SHP77 (cell line): ENCODE results near the gene ASTE1.
A peak's percentile ranks its signal among the peaks of the same experiment; 100 is the strongest.
"Not testable (repeated sequence)": the region's sequence is repeated elsewhere in the genome, so short reads cannot be mapped to it uniquely, and the experiment has no call there.

ENCODE experiments used
- DNase-seq, 2 experiments: peaks; one replicate each; lab custom pipeline; 2025; lab: John Stamatoyannopoulos, UW

The ASTE1 gene, protein sequence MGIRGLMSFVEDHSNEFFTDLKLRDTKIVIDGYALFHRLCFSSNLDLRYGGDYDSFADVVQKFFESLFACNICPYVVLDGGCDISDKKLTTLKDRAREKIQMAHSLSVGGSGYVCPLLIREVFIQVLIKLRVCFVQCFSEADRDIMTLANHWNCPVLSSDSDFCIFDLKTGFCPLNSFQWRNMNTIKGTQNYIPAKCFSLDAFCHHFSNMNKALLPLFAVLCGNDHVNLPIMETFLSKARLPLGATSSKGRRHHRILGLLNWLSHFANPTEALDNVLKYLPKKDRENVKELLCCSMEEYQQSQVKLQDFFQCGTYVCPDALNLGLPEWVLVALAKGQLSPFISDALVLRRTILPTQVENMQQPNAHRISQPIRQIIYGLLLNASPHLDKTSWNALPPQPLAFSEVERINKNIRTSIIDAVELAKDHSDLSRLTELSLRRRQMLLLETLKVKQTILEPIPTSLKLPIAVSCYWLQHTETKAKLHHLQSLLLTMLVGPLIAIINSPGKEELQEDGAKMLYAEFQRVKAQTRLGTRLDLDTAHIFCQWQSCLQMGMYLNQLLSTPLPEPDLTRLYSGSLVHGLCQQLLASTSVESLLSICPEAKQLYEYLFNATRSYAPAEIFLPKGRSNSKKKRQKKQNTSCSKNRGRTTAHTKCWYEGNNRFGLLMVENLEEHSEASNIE

DNA sequence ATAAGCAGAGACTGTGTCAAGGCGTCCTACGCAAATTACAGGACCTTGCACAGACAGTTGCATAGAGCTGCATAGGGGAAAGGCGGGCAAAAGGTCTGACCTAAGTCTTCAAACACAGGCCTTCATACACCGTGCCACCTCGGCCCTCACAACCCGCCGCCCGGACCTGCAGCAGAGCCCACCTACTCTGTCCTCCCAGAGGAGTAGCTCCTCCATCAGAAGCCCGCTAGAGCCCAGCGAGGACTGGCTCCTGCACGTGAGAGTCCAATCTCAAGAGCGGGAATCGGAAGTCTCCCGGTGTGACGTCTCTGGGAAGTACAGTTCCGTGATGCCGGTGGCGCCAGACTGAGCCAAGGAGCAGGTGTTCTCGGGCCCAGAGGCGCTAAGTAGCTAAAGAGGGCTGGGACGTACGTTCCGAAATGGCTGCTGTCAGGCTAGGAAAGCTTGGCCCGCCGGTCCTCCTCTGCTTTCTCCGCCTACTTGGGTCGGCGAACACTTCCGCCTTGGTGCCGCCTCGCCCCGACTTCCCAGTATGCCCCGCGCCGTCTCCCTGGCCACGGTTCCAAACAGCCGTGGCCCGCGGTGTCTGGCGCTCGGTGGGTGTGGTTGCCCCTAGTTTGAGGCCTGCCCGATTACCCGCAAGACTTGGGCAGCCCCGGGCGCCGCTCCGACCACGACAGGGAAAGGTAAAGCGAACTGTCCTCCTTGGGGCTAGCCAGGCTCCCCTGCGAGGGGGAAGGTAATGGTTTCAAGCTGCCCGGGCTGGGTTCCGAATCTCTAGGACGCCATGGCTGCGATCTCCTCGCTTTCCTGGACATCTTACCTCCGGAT lies at the start of gene ASTE1, which contains the start of gene NEK11:
TSS of gene ASTE1 (minus strand) at position 505 of the 831 bp plus-strand sequence. CDS start 1,519 bp downstream, outside the sequence.
TSS of gene NEK11 (plus strand) at position 557 of the 831 bp plus-strand sequence. CDS start 2,832 bp downstream, outside the sequence.
- DNase-seq: peak; percentile 86 to 92

DNA sequence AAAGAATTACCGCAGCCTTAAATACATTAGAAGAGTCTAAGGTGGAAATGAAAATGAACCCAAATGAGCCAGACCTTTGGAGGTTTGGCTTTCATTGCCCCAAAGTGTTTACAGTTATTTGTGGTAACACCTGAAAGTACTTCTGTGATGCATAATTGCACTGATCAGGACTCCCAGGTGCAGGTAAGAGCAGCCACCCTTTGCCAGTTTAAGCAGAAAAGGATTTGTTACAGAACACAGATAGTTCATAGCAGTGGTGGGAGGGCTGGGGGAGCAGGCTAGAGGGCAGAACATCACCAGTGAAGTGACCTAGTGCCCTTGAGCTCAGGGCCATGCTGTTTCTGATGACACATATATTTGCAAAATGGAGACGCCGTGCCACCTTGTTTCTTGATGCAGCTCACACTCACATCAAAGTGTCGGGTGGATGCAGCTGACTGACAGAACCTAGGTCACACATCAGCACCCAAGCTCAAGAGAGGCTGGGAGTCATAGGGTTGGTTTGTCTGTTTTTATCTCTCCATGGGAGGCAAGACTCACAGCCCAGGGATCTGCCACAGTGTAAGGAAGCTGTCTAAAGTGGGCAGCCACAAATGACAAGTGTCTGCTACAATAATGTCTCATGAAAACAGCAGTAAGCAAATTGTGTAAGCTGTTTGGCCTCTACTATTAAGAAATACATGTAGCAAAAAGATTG lies 49.2 kb upstream of the ASTE1 start:
- no peak for DNase-seq

DNA sequence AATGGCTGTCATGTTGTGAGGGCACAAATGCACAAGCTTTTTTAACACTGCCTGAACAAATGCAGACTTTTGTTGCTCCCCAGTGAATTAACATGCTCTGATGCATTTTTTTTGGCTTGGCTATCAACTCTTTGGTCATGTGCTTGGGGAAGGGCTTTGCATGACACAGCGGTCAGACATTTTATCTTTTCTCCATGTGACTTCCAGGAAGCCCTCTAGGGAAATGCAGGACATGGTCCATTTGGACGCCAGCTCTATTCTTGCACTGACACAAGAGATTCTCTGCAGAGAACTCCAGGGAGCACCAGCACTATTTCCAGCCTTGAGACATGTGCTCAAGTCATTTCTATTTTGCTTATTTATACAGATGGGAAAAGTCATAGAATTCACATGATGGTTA lies 46.2 kb upstream of the ASTE1 start:
- no peak for DNase-seq

DNA sequence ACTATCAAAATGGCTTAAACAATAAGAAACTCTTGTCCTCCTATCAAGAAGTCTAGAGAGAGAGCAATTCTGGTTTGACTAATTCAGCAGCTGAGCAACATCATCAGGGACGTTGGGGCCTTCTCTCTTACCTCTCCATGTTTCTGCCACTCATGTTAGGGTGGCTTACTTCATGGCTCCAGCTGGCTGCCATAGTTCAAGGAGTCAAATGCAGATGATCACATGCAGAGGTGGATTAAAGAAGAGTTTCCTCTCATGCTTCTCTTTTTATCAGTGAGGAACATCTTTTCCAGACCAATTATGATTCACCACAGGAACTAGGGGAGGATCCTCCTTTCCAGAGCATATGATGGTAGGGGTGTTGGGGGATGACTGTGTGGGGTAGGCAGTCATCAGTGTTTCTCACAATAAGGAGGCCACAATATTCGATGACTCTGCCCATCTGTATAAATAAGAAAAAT lies 45.5 kb upstream of the ASTE1 start:
- no peak for DNase-seq

DNA sequence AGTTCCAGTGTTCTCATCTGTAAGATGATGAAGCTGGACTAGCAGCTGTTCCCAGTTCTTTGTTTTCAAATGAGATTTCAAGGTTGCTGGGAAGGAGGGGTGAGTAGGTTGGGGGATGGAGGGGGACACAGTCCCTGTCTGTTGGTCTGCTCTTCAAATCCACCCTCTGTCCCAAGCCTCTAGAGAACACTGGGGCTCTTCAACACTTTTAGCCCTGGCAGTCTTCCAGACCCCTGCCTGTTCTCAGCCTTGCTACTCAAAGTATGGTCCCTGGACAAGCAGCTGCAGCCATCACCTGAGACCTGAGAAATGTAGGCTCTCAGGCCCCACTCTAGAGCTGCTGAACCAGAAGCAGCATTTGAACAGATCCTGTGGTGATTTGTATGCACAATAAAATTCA lies 41.4 kb upstream of the ASTE1 start:
- no peak for DNase-seq

DNA sequence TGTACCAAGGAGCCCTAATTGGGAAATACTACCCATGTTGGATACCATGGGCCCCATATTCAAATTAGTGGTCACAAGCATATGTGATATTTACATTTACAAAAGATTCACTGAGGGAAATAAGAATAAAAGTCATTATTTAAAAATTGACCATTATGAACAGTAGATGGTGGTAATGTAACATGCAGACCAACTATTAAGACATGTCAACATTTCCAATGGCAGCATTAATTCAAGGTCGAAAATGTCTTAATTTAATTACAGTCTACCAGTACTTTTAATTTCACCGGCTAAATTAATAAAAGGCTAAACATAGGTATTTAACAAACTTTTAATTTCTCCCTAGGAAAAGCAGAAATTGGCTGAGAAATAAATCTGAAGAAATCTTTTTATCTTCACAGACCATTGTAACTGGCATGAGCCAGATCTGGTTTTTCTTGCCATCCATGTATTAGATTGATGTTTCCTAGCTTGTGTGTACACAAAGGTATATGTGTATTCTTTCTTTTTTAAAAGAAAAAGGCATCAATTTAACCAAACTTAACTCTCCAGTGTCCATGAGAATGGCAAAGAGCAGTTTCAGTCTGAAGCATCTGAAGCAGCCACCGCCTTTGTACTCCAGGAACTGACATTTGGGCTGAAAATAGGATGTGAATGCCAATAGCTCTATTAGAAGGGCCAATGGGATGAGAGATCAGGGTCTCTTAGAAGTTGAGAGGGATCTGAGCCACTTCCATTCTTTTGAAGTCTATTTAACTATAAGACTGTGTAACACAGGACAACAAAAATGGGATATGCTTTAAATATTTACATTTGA lies 26.6 kb upstream of the ASTE1 start:
- DNase-seq: no peak

DNA sequence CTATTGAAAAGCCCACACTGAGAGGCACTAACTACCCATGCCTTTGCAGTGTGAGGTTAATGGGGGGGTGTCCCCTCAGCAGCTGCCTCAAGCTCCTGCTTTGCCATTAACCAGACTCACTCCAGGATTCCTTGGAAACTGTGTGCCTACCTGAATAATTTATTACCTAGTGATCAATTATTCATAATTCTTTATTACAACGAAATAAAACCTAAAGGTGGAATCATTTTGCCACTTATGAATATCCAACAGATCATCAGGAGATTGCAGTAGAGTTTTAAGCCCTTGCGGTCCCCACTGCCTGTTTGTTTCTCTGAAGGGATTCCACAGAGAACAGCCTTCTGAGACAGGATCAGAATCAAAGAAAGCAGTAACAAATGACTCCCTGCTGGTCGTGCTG lies 23.4 kb upstream of the ASTE1 start:
- DNase-seq: no peak

DNA sequence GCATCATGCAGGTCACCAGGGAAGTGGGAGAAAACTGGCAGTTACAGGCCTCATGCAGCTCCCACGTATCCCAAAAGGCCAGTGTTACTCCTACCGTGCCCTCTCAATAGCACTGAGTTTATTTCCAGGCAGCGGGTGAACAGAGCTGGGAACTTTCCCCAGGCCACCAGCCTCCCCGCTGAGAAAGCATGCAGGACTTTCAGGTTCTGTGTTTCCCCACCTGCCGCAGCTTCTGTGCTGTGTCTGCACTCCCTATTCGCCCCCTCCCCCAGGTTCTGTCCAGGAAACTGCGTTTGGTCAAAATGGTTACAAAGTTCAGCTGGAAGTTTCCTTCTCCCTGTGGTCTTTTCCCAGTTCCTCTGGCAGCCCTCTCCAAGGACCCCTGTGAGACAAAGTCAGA lies 21.4 kb upstream of the ASTE1 start:
- no peak for DNase-seq

DNA sequence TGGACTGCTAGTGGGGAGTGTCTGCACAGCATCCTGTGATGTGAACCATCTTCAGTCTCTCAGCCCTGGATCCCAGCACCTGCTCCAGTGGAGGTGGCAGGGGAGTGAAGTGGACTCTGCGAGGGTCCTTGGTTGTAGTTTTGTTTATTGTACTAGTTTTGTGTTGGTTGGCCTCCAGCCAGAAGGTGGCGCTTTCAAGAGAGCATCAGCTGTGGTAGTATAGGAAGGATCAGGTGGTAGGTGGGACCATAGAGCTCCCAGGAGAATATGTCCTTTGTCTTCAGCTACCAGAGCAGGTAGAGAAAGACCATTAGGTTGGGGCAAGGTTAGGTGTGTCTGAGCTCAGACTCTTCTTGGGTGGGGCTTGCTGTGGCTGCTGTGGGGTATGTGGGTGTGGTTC lies 21.0 kb upstream of the ASTE1 start:
- DNase-seq: peak in 1 of 2 experiments; percentile 5

DNA sequence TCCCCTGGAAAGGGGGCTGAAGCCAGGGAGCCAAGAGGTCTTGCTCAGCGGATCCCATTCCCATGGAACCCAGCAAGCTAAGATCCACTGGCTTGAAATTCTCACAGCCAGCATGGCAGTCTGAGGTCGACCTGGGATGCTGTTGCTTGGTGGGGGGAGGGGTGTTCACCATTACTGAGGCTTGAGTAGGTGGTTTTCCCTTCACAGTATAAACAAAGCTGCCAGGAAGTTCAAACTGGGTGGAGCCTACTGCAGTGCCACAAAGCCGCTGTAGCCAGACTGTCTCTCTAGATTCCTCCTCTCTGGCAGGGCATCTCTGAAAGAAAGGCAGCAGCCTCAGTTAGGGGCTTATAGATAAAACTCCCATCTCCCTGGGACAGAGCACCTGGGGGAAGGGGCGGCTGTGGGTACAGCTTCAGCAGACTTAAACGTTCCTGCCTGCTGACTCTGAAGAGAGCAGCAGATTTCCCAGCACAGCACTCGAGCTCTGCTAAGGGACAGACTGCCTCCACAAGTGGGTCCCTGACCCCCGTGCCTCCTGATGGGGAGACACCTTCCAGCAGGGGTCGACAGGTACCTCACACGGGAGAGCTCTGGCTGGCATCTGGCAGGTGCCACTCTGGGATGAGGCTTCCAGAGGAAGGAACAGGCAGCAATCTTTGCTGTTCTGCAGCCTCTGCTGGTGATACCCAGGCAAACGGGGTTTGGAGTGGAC lies 15.8 kb upstream of the ASTE1 start:
- DNase-seq: not testable (repeated sequence)

DNA sequence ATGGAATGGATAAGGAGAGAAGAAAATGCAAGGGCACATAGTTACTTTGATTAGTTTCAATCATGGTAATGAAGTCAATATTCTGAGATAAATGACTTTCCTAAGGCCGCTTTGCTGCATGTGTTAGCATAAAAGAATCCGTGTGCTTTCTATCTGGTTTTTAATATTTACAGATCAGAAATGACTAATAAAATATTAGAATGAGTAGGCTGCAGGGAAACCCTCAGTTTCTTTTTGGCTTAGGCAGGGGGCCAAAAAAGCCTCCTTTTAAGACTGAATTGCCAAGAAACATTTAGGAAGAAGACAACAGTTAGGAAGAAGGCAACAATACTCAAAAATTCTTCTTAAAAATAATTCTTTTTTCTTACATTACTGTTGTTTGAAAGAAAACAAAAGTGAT lies 11.7 kb upstream of the ASTE1 start:
- no peak for DNase-seq

DNA sequence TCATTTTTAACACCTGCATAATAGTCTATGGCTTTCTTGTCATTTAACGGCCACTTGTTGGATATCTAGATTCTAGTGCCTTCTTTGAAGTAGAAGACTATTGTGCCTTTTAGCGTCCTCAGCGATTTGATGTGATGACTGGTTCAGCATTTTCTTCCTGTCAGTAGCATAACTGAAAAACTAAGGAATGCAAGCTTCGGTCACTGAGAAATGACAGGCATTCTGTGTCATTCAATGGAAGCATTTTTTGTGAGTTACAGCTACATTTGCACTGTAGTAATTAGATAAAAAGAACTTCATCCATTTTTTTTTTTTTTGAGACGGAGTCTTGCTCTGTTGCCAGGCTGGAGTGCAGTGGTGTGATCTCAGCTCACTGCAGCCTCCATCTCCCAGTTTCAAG lies 10.4 kb upstream of the ASTE1 start:
- DNase-seq: no peak

DNA sequence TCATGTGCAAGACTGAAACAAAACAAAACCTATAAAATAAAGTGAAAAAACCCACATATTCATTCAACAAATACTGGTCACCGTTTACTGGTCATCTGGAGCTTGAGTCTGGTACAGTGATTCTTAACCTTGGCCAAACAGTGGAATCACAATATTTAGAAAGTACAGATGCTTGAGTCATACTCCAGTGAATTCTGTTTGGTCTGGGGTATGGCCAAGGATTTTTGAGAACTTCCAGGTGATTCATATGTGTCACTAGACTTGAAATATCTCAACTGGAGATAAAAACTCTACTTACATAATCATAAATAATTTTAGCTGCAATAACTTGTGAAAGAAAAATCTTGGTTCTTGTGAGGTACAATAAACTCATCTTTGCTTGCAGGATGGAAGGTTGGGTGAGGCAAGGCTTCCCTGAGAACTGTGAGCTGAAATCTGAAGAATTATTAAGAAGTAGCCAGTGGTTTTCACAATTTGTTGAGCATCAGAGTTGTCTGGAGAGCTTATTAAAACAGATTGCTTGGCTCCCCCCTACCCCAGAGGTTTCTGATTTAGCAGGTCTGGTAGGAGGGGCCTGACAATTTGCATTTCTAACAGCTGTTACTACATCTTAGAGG lies 9.7 kb upstream of the ASTE1 start:
- no peak for DNase-seq

DNA sequence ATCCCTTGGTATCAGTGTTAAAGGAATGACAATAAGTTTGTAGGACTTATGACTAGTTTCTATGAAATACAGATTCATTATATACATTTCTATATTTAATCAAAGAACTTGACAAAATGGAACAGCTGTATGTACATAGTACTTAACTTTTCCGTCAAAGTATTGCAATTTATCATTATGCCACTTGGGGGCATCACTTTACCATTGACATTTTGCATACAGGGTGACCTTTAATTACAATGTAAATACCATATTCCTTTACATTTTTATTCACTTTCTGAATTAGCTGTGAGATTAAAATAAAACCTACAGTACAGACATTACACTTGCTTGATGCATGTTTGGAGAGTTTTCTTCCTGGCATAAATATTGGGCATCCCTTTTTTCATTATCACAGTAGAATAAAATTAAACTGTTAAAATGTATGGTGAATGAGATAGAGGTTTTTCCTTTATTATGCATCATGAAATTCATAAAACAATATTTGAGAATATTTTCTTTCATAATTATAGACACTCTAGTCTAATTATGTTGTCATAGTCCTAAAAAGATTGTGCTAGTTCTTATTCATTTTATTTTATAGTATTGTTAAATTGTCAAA lies 7.0 kb upstream of the ASTE1 start:
- peak; percentile 7 to 18 for DNase-seq

DNA sequence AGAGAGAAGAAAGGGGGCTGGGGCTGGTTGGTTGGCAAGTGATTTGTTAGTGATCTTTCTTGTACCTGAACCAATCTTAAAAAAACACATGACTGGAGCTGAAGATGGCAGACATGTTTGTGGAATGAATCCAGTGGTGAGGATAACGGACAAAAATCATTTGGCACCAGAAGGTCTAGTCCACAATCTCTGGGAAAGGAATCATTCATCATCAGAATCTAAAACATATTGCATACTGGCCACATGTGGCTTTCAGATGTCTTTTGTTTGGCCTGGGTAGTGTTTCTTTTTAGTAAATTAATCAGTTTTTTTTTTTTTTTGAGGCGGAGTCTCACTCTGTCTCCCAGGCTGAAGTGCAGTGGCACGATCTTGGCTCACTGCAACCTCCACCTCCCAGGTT lies 5.0 kb upstream of the ASTE1 start:
- no peak for DNase-seq

DNA sequence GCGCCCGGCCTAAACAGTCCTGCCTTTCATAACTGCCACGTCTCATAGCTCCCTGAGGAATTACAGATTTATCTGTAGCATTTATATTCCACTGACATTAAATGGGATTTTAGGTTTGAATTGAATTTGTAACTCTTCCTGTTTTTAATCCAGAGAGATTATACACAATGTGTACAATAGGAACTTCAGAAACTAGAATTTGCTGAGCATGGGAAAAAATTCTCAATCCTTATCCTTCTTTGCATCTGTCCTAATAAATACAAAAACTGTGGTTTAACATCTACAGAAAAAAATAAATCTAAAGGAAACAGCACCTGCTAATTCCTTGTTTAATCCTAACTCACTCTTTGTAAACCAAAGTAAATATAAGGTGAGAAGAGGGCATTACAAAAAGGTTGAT lies 2.2 kb upstream of the ASTE1 start:
- no peak for DNase-seq

DNA sequence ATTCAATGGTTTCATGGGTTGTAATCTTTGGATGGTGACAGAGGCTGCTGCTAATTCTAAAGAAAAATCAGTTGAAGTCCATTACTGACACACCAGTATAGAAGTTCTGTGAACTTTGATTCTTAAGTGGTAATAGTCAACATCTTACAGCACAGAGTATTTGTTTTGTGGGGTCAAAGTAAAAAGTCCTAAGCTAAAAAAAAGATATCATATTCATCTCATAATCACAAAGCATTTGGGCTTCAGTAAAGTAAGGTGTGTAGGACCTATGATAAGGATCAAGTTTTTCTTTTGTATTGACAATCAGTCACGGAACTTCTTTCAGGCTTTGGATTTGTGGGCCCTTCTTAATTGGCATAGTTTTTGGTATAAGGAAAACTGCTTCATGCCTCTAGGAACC lies 1.1 kb downstream of the ASTE1 start:
- DNase-seq: no peak

DNA sequence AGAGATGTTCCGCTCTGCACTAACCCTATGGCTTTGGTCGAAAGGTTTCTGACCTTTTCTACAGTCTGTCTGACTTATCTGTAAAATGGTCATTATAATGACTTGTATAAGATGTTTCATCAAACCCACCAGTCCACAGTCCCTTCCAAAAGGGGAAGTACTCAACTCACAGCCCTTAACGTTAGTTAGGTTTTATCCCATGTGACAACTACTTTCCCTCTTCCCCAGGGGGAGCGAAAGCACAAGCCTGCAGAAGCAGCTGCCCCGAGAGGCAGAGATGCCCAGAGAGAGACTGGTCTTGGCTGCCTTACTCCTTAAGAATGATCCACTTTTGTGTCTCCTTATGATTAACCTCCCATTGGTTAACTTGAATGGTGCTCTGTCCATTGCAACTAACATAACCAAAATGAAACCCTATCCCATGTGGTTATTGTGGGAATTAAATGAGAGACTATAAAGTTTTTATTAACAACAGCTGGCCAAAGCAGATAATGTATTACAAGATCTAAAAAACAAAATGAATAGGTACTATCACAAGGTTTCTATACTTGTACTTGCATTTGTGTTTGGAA lies 6.4 kb downstream of the ASTE1 start:
- DNase-seq: no peak

DNA sequence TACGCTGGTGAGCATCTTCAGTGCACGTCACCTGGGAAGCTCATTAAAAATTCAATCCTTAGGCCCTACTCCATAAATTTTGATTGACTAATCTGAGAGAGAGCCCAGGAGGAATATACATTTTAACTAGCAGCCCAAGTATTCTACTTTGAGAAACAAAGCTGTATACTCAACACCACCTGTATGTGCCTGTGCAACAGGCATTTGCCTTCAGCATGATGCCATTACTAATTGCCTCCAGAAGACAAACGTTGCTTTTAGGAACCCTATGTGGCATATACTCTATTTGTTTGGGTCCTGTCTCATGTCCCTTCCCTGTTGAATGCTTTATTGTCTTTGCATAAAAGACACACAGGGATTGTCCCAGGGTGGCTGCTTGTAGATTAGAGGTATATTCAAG lies 7.7 kb downstream of the ASTE1 start:
- DNase-seq: no peak
